Activated B cell treated with CpG ODN at 0.5 μM for 24 hours (primary cell): Measurements from ENCODE around the gene TMEM150C. TPM values are rescaled to one million over a fixed set of nuclear protein-coding genes. Genes with fewer than 3 reads are reported as not detected.

Experiments used
- ATAC-seq: fragments of 200-7000 bp; cut with Tn5 transposase; one replicate; pipeline ENCODE4 v1.10.0; 2021; ENCODE audit warnings: low read depth, mild to moderate bottlenecking, moderate library complexity
- CTCF ChIA-PET: fragments of 350-600 bp; sonication (Branson Sonifier 250); formaldehyde crosslinking; loops from one replicate; lab custom pipeline; 2021; ENCODE audit warnings: antibody characterized with exemption; lab: Charles Lee
- POLR2A ChIA-PET: fragments of 350-600 bp; sonication (Branson Sonifier 250); formaldehyde crosslinking; loops from one replicate; lab custom pipeline; 2021; ENCODE audit warnings: antibody characterized with exemption; lab: Charles Lee
- DNase-seq: peaks from one replicate; pipeline ENCODE4 v3.0.0; 2022
- H3K27ac Mint-ChIP-seq: one replicate; pipeline ENCODE4 v1.8.0; 2020; ENCODE audit warnings: mixed read lengths
- H3K27me3 Mint-ChIP-seq: one replicate; pipeline ENCODE4 v1.8.0; 2021; ENCODE audit warnings: mixed read lengths
- H3K36me3 Mint-ChIP-seq: one replicate; pipeline ENCODE4 v1.8.0; 2021; ENCODE audit warnings: low read depth, mixed read lengths
- H3K4me1 Mint-ChIP-seq: one replicate; pipeline ENCODE4 v1.8.0; 2021; ENCODE audit warnings: mixed read lengths
- H3K4me3 Mint-ChIP-seq: one replicate; pipeline ENCODE4 v1.8.0; 2020; ENCODE audit warnings: mild to moderate bottlenecking, mixed read lengths
- H3K9me3 Mint-ChIP-seq: one replicate; pipeline ENCODE4 v1.8.0; 2020; ENCODE audit warnings: mixed read lengths
- CTCF ChIP-seq: fragments of 200-600 bp; IDR thresholded peaks from one replicate; pipeline ENCODE4 v1.8.0; 2022; ENCODE audit warnings: antibody characterized with exemption, mild to moderate bottlenecking
- intact Hi-C: fragments of 100-400 bp; cut with micrococcal nuclease; formaldehyde crosslinking; loops from one replicate; pipeline ENCODE4 v1.15.1; 2024
- total RNA-seq: library from RNA; stranded (reverse); gene quantifications from 2 replicates; pipeline ENCODE4 v1.2.3, GENCODE V29; 2022

The TMEM150C gene
- total RNA-seq: not detected in 2 replicates

- no peak for TF ChIP-seq CTCF
- POLR2A ChIA-PET: no interaction called here
- CTCF ChIA-PET: no interaction called here
- H3K4me1 Mint-ChIP-seq: peaks cover 12% of the 10 kb centered on the region
- no peak within 1 kb of the TSS for H3K27ac Mint-ChIP-seq
- peaks cover 51% of the 10 kb centered on the region for H3K27me3 Mint-ChIP-seq
- ATAC-seq (no peak), DNase-seq (no peak)
- no peaks in the 10 kb centered on the region for H3K9me3 Mint-ChIP-seq
- intact Hi-C loops: no loop called here
- peak within 1 kb of the TSS; percentile 79 for H3K4me3 Mint-ChIP-seq
- H3K36me3 Mint-ChIP-seq: no peaks in the 10 kb centered on the region
Observed at GRCh38 chr4:82561786-82562563, at the start of gene TMEM150C. Gene TMEM150C, minus strand, starts transcription at chr4:82561988. Its CDS starts 57,331 bp downstream, at chr4:82504657.

GRCh38 chr4:82611527-82611926 is 49.7 kb upstream of the TMEM150C start:
- Mint-ChIP-seq H3K27me3 (no peaks in the 10 kb centered on the region), H3K27ac (no peak overlapping the region), H3K4me3 (no peak overlapping the region), H3K9me3 (no peaks in the 10 kb centered on the region), H3K4me1 (no peaks in the 10 kb centered on the region), H3K36me3 (no peaks in the 10 kb centered on the region)
- DNase-seq: no peak
- no peak for TF ChIP-seq CTCF
- POLR2A ChIA-PET: no interaction called here
- ATAC-seq: no peak
- intact Hi-C loops: no loop called here
- CTCF ChIA-PET: no interaction called here

- POLR2A ChIA-PET: no interaction called here
- intact Hi-C loops: no loop called here
- H3K27ac Mint-ChIP-seq: no peak overlapping the region
- ATAC-seq: no peak
- H3K4me1 Mint-ChIP-seq: no peaks in the 10 kb centered on the region
- no peaks in the 10 kb centered on the region for H3K27me3 Mint-ChIP-seq
- TF ChIP-seq CTCF: no peak
- no peak overlapping the region for H3K4me3 Mint-ChIP-seq
- H3K9me3 Mint-ChIP-seq: no peaks in the 10 kb centered on the region
- CTCF ChIA-PET: no interaction called here
- H3K36me3 Mint-ChIP-seq: no peaks in the 10 kb centered on the region
- DNase-seq: no peak
Observed at GRCh38 chr4:82610041-82610440, 48.3 kb upstream of the TMEM150C start.

DNA sequence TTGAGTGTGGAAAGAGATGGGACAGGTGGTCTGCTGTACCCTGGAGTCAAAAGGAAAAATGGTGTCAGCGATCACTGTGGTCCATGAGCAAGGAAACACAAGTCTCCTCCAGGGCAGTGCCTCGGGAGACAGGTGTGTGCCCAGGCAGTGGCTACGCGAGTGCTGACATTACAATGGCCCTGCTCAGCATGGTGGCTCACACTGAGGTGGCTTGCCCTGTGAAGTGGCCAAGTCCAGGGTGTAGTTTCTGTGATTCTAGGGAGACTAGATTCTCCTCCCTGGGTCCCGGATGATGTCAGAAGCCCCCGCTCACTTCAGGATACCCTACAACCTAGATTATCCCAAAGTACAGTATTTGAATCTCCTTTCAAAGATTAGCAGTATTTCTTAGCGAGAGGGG is 44.8 kb upstream of the TMEM150C start:
- ATAC-seq (no peak), DNase-seq (no peak)
- Mint-ChIP-seq H3K36me3 (no peaks in the 10 kb centered on the region), H3K4me1 (no peaks in the 10 kb centered on the region), H3K27ac (no peak overlapping the region), H3K27me3 (peaks cover 6% of the 10 kb centered on the region), H3K4me3 (no peak overlapping the region), H3K9me3 (no peaks in the 10 kb centered on the region)
- no peak for TF ChIP-seq CTCF
- ChIA-PET CTCF (no interaction called here), POLR2A (no interaction called here)
- intact Hi-C loops: no loop called here

DNA sequence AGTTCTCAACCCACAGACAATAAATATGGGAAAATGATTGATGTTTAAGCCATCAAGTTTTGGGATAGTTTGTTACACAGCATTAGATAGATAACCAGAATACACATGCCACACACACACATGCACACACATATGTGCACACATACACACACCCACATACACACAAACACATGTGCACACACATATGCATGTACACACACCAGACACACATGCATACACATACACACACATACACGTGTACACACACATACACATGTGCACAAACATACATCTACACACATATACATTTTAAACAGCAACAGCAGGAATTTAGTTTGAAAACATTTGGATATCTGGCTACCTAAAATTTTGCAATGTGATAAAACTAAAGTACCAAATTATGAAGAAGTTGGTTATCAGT is 42.7 kb upstream of the TMEM150C start:
- Mint-ChIP-seq H3K27me3 (peaks cover 10% of the 10 kb centered on the region), H3K27ac (no peak overlapping the region), H3K36me3 (no peaks in the 10 kb centered on the region), H3K4me1 (no peaks in the 10 kb centered on the region), H3K9me3 (no peaks in the 10 kb centered on the region), H3K4me3 (no peak overlapping the region)
- CTCF ChIA-PET: no interaction called here
- no peak for TF ChIP-seq CTCF
- intact Hi-C loops: no loop called here
- no peak for DNase-seq
- POLR2A ChIA-PET: no interaction called here
- no peak for ATAC-seq
